Measurements from ENCODE around the gene FRMD4A. TPM values are rescaled to one million over a fixed set of nuclear protein-coding genes. Genes with fewer than 3 reads are reported as not detected.

The FRMD4A gene
- total and polyA plus RNA-seq, 12 donors, result 17.4 to 43.4 (median 30.3) TPM

DNA sequence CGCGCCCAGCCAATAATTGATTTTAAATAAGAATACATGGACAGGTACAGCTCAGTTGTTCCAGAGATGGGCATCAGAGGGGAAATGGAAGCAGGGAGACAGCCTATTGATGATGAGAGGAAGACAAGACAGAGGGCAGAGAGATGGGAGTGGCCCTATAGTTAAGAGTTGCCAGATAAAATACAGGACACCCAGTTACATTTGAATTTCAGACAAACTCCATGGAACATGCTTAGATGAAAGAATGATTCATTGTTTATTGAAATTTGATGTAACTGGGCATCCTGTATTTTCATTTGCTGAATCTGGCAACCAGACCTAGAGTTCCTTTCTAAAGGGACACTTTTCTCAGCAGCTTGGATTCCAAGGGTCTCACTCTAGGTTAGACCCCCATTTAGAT, 341.1 kb downstream of the FRMD4A start:
- Histone ChIP-seq H3K9me3 (no peaks in the 10 kb centered on the region), H3K27me3 (no peaks in the 10 kb centered on the region), H3K36me3 (no peaks in the 10 kb centered on the region), H3K4me1 (peaks cover 6 to 65% (median 51%) of the 10 kb centered on the region in 9 donors), H3K4me3 (no peak overlapping the region), H3K27ac (peak overlapping the region; percentile 49 to 93 (median 78))
- ATAC-seq (no peak), DNase-seq (no peak)
- TF ChIP-seq, protein P1, sequence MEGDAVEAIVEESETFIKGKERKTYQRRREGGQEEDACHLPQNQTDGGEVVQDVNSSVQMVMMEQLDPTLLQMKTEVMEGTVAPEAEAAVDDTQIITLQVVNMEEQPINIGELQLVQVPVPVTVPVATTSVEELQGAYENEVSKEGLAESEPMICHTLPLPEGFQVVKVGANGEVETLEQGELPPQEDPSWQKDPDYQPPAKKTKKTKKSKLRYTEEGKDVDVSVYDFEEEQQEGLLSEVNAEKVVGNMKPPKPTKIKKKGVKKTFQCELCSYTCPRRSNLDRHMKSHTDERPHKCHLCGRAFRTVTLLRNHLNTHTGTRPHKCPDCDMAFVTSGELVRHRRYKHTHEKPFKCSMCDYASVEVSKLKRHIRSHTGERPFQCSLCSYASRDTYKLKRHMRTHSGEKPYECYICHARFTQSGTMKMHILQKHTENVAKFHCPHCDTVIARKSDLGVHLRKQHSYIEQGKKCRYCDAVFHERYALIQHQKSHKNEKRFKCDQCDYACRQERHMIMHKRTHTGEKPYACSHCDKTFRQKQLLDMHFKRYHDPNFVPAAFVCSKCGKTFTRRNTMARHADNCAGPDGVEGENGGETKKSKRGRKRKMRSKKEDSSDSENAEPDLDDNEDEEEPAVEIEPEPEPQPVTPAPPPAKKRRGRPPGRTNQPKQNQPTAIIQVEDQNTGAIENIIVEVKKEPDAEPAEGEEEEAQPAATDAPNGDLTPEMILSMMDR (IDR thresholded peaks at IDR 0.05), result no peak
- WGBS, 2 donors, result 97 to 98% methylated on average over 2 of the region's 2 CpGs
- intact Hi-C loops (cut with DNase I), result loop anchor here in 4 of 10 donors (5.0 to 10.0 kb wide), 3 partner anchors 97 to 205 kb away; no protein-coding TSS in a partner anchor

DNA sequence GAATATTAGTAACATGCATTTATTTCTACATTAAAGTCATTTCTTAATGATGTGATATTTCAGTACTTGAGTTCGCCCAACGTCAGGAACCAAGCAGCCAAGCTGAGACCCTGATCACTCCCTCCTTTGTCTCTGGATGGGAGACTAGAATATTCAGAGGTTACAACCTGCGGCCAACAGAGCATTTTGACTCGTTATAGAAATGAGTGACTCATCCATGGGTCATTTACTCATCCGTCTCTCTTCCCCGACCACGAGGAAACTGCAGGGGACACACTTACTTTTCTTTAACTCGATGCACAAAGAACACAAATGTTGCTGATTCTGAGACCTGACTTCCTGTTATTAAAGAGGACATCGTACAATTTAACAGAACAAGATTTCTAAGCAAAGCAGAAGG, 343.3 kb downstream of the FRMD4A start:
- Histone ChIP-seq H3K9me3 (no peaks in the 10 kb centered on the region), H3K4me3 (no peak overlapping the region), H3K27ac (peak overlapping the region in 4 of 10 donors; percentile 5 to 50 (median 32)), H3K27me3 (no peaks in the 10 kb centered on the region), H3K36me3 (no peaks in the 10 kb centered on the region), H3K4me1 (peaks cover 6 to 46% (median 40%) of the 10 kb centered on the region in 9 donors)
- intact Hi-C loops (cut with DNase I), result no loop called here
- 48 to 58% methylated on average over 9 of the region's 9 CpGs for WGBS, 2 donors
- TF ChIP-seq, protein P1 (IDR thresholded peaks at IDR 0.05), result no peak
- DNase-seq (no peak), ATAC-seq (peak in 1 of 8 donors; percentile 28)

DNA sequence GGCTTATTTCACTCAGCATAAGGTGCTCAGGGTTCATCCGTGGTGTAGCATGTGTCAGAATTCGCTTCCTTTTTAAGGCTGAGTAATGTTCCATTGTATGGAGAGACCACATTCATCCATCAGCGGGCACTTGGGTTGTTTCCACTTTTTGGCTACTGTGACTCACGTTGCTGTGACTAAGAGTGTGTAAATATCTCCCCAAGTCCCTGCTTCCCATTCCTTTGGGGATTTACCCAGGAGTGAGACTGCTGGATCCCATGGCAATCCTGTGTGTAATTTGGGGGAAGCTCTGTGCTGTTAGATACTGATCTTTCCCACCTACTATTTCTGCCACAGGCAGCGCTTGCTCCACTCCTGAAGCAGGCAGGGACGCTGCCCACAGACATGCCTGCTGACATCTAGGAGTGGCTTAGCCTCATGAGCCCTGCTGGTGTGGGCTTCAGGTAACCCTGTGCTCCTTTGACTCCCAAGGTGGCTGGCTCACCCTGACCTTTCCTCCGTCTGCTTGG, 346.0 kb downstream of the FRMD4A start:
- no peaks in the 10 kb centered on the region for H3K9me3 ChIP-seq
- ATAC-seq, result peak in 1 of 8 donors; percentile 18
- intact Hi-C loops (cut with DNase I), result no loop called here
- no peaks in the 10 kb centered on the region for H3K27me3 ChIP-seq
- peaks cover under 1 to 19% (median 14%) of the 10 kb centered on the region in 9 donors for H3K4me1 ChIP-seq
- H3K4me3 ChIP-seq, result no peak overlapping the region
- TF ChIP-seq, protein P1 (IDR thresholded peaks at IDR 0.05), result no peak
- 80 to 83% methylated on average over 7 of the region's 7 CpGs for WGBS, 2 donors
- H3K36me3 ChIP-seq, result no peaks in the 10 kb centered on the region
- no peak for DNase-seq
- peak overlapping the region in 1 of 10 donors; percentile 18 for H3K27ac ChIP-seq

GRCh38 chr10:13983035-13983434, 347.7 kb downstream of the FRMD4A start:
- H3K4me3 ChIP-seq, result no peak overlapping the region
- H3K36me3 ChIP-seq, result no peaks in the 10 kb centered on the region
- no peak overlapping the region for H3K27ac ChIP-seq
- DNase-seq (no peak), ATAC-seq (no peak)
- H3K27me3 ChIP-seq, result no peaks in the 10 kb centered on the region
- TF ChIP-seq, protein P1 (IDR thresholded peaks at IDR 0.05), result no peak
- no peaks in the 10 kb centered on the region for H3K9me3 ChIP-seq
- intact Hi-C loops (cut with DNase I), result no loop called here
- H3K4me1 ChIP-seq, result peaks cover 0 to 16% (median 8%) of the 10 kb centered on the region in 9 donors
- 81 to 84% methylated on average over 9 of the region's 9 CpGs for WGBS, 2 donors

Data from heart right ventricle (tissue), 16 donors.